Calu3 (cell line): ENCODE measurements around the gene BOLA2. TPM values are rescaled to one million over a fixed set of nuclear protein-coding genes. Genes with fewer than 3 reads are reported as not detected.
A peak's percentile ranks its signal among the peaks of the same experiment; 100 is the strongest.
"Not testable (repeated sequence)": the region's sequence is repeated elsewhere in the genome, so short reads cannot be mapped to it uniquely, and the experiment has no call there.

Experiments
- BruUV-seq: library from RNA; stranded (reverse); fragments of 400-500 nt; replicated peaks from 2 replicates; lab custom pipeline; 2021; lab: Mats Ljungman, UMichigan
- CTCF ChIA-PET: fragments of 300-600 bp; sonication (Branson Sonifier 250); formaldehyde crosslinking; loops from one replicate; lab custom pipeline; 2022; ENCODE audit warnings: antibody characterized with exemption; lab: Charles Lee
- DNase-seq: peaks from one replicate; pipeline ENCODE4 v3.0.0; 2022
- H3K27ac Mint-ChIP-seq: one replicate; pipeline ENCODE4 v1.8.0; 2022; ENCODE audit warnings: mixed read lengths; ENCODE audit not compliant: unreplicated experiment
- H3K27me3 Mint-ChIP-seq: one replicate; pipeline ENCODE4 v1.8.0; 2022; ENCODE audit warnings: mixed read lengths; ENCODE audit not compliant: unreplicated experiment
- H3K36me3 Mint-ChIP-seq: one replicate; pipeline ENCODE4 v1.8.0; 2022; ENCODE audit warnings: mild to moderate bottlenecking, moderate library complexity, mixed read lengths; ENCODE audit not compliant: insufficient read depth, unreplicated experiment
- H3K4me1 Mint-ChIP-seq: one replicate; pipeline ENCODE4 v1.8.0; 2022; ENCODE audit warnings: mild to moderate bottlenecking, low read depth, mixed read lengths; ENCODE audit not compliant: unreplicated experiment
- H3K4me3 Mint-ChIP-seq: one replicate; pipeline ENCODE4 v1.8.0; 2022; ENCODE audit warnings: mild to moderate bottlenecking, low read depth, moderate library complexity, mixed read lengths; ENCODE audit not compliant: unreplicated experiment
- H3K9me3 Mint-ChIP-seq: one replicate; pipeline ENCODE4 v1.8.0; 2022; ENCODE audit warnings: low read depth, mixed read lengths; ENCODE audit not compliant: unreplicated experiment
- intact Hi-C: fragments of 100-400 bp; cut with micrococcal nuclease; formaldehyde crosslinking; loops from one replicate; pipeline ENCODE4 v1.10.0; 2022; ENCODE audit not compliant: unreplicated experiment
- total RNA-seq: library from RNA; stranded (reverse); gene quantifications from 2 replicates; pipeline ENCODE4 v1.2.3, GENCODE V29; 2022

Gene BOLA2
- total RNA-seq, 1 experiment from 2014 or later, result 11.6 TPM

DNA sequence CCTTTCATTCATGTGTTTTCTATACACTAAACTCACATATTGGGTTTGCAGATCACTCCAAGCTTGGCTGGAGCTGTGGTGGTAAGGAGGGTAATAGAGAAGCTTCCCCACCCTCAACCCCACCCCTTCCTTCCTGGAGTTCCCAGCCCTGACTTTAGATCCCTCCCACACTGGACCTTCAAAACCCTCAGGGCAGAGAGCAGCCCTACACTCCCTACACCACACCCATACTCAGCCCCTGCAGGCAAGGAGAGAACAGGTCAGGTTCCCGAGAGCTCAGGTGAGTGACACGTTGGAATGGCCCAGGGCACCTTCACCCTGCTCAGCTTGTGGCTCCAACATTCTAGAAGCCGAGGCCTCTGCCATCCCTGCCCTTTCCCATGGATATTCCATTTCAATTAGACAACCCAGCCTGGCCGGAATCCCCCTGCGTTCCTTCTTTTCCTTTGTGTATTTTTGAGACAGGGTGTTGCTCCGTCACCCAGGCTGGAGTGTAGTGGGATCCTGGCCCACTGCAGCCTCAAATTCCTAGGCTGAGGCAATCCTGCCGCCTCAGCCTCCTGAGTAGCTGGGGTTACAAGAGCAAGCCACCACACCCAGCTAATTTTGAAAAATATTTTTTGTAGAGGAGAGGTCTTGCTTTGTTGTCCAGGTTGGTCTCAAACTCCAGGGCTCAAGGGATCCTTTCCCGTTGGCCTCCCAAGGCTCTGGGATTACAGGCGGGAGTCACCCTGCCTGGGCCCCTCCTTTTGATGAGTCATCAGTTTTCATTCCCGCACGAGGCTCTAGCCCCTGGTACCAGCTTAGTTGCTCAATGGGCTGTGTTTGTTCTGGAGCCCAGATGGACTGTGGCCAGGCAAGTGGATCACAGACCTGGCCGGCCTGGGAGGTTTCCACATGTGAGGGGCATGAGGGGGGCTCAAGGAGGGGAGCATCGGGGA lies 5.8 kb upstream of the BOLA2 start, which contains the start of gene SULT1A4:
Gene SULT1A4 (plus strand): TSS at position 208 of the 941 bp plus-strand sequence. CDS start 1,473 bp downstream, outside the sequence.
- H3K36me3 Mint-ChIP-seq, H3K9me3 Mint-ChIP-seq, H3K4me3 Mint-ChIP-seq, CTCF ChIA-PET, H3K27ac Mint-ChIP-seq, intact Hi-C loops, H3K27me3 Mint-ChIP-seq, BruUV-seq, H3K4me1 Mint-ChIP-seq, DNase-seq: not testable (repeated sequence)

DNA sequence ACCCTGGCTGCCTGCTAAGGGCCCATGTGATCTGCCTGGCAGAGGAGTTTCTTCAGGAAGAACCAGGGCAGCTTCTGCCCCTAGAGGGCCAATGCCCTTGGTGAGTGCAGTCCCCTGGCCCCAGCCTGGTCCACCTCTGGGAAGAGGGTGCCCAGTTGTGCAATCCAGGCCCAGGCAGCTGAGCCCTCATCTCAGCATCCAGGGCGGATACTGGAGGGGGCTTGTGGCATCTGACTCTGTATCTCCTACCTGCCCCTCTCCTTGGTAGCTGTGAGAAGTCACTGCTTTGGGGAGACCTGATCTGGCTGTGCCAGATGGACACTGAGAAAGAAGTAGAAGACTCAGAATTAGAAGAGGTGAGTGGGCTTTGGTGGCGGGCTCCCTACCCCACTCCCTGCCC lies 3.5 kb upstream of the BOLA2 start:
- BruUV-seq, H3K36me3 Mint-ChIP-seq, H3K27me3 Mint-ChIP-seq, H3K9me3 Mint-ChIP-seq, CTCF ChIA-PET, H3K4me3 Mint-ChIP-seq, intact Hi-C loops, H3K27ac Mint-ChIP-seq, H3K4me1 Mint-ChIP-seq, DNase-seq: not testable (repeated sequence)

DNA sequence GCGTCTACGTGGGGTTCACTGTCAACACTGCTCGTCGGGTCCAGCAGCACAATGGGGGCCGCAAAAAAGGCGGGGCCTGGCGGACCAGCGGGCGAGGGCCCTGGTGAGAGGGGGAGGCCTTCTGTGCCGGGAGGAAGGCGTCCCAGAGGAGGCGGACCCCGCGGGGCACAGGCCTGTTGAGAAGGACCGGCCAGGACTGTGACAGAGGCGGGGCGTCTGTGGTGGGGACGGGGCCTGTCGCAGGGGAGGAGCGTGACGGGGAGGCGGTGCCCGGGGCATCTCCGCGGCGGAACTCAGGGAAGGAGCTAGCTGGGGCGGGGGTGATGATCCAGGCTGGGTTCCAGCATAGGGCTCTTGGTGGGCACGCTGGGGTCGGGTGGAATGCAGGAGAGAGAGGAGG lies 677 bp upstream of the BOLA2 start:
- H3K36me3 Mint-ChIP-seq, CTCF ChIA-PET, H3K4me3 Mint-ChIP-seq, H3K27me3 Mint-ChIP-seq, intact Hi-C loops, H3K4me1 Mint-ChIP-seq, DNase-seq, H3K27ac Mint-ChIP-seq, H3K9me3 Mint-ChIP-seq, BruUV-seq: not testable (repeated sequence)

DNA sequence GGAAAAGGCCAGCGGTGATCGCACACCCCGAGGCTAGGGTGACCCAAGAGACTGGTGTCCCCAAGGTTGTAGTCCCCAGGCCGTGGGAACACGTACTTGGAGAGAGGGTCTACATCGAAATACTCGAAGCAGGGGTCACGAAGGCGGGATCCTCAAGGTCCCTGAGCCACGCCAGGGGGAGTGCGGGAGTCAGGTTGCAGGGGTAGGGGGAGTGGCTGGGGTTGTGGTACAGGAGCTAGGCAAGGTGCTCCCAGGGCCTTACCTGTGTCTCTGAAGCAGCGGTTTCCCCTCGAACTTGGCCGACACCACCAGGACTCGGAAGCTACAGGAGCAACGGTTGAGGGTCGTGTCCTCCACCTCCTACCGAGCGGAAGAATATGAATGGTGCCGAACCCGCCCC lies 397 bp downstream of the BOLA2 start:
- H3K9me3 Mint-ChIP-seq, DNase-seq, H3K36me3 Mint-ChIP-seq, H3K27ac Mint-ChIP-seq, CTCF ChIA-PET, H3K27me3 Mint-ChIP-seq, H3K4me1 Mint-ChIP-seq, BruUV-seq, H3K4me3 Mint-ChIP-seq, intact Hi-C loops: not testable (repeated sequence)

DNA sequence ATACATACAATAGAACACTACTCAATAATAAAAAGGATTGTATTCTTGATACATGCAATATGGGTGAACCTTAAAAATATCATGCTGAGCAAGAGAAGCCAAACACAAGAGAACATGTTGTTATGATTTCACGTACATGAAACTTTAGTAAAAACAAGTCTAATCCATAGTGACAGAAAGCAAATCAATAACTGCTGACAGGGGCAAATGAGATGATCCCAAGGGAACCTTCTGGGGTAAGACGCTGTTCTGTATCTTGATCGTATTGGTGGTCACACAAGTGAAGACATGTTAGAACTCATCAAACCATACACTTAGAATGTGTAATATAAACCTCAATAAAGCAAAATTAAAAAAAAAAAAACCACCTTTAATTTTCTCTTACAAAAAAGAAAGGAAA lies 28.8 kb downstream of the BOLA2 start:
- Mint-ChIP-seq H3K4me1 (peaks cover 11% of the 10 kb centered on the region), H3K36me3 (peaks cover 14% of the 10 kb centered on the region)
- CTCF ChIA-PET, H3K4me3 Mint-ChIP-seq, intact Hi-C loops, H3K27ac Mint-ChIP-seq, H3K27me3 Mint-ChIP-seq, DNase-seq, BruUV-seq, H3K9me3 Mint-ChIP-seq: not testable (repeated sequence)

DNA sequence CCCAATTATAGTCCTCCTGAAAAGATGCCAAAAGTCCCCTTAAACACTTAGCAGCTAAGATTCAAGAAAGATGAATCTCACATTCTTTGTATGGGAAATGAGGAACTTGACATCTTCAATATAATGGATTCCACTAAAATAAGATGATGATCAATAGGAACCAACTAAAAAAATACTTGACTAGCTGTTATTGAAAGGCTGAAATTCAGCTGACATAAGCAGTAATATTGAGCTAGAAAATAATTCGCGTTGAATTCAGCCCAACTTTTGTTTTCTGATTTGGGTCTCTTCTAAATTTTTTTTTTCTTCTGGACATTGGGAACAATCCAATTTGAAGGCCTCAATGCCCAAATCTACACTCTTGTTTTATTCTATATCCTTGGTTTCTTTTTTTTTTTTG lies 30.6 kb downstream of the BOLA2 start:
- H3K9me3 Mint-ChIP-seq, DNase-seq, H3K4me1 Mint-ChIP-seq, H3K27ac Mint-ChIP-seq, H3K27me3 Mint-ChIP-seq, intact Hi-C loops, H3K4me3 Mint-ChIP-seq, BruUV-seq, CTCF ChIA-PET: not testable (repeated sequence)
- H3K36me3 Mint-ChIP-seq, result peaks cover 13% of the 10 kb centered on the region

DNA sequence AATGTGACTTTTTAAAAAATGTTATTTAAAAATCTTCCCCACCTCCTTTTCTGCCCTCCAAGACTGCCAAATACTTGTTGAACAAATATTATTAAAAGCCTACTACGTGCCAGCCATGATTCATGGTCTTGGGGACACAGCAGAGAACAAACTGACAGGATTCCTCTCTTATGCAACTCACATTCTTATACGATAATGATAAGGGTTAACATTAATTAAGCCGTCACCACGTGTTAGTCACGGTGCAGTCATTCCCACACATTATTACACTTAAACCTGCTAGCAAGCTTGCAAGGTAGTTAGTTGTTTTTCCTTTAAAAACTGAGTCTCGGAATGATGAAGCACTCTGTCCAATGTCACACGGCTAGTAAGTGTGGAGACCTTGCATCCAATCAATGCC lies 48.9 kb downstream of the BOLA2 start:
- BruUV-seq, H3K27me3 Mint-ChIP-seq, H3K36me3 Mint-ChIP-seq, H3K27ac Mint-ChIP-seq, CTCF ChIA-PET, H3K4me3 Mint-ChIP-seq, H3K4me1 Mint-ChIP-seq, intact Hi-C loops, H3K9me3 Mint-ChIP-seq: not testable (repeated sequence)
- peak; percentile 26 for DNase-seq

Other genes with a start within 250 kb of the BOLA2 start
- gene NPIPB11, start 47.6 kb downstream of the BOLA2 start, total RNA-seq, result 5.9 and 6.4 TPM in 2 replicates
- 94.2 and 99.7 TPM in 2 replicates for gene SLX1B, start 182 bp upstream of the BOLA2 start, total RNA-seq
- 4.2 and 6.9 TPM in 2 replicates for gene SULT1A4, start 5.6 kb upstream of the BOLA2 start, total RNA-seq
- 78.5 and 86.4 TPM in 2 replicates for gene NPIPB12, start 52.1 kb upstream of the BOLA2 start, total RNA-seq
- gene SPN, start 208.9 kb upstream of the BOLA2 start, total RNA-seq, result not detected in 2 replicates
- gene QPRT, start 224.8 kb upstream of the BOLA2 start, total RNA-seq, result 4.6 and 7.5 TPM in 2 replicates